PC-3 (cell line): ENCODE measurements around the gene CNBD2. TPM values are rescaled to one million over a fixed set of nuclear protein-coding genes. Genes with fewer than 3 reads are reported as not detected.
A peak's percentile ranks its signal among the peaks of the same experiment; 100 is the strongest.
"Not testable (repeated sequence)": the region's sequence is repeated elsewhere in the genome, so short reads cannot be mapped to it uniquely, and the experiment has no call there.

ENCODE experiments used
- ATAC-seq: fragments of 200-7000 bp; cut with Tn5 transposase; 2 replicates; pipeline ENCODE4 v1.9.1; 2020; ENCODE audit warnings: mild to moderate bottlenecking, moderate library complexity
- BruUV-seq: library from RNA; stranded (reverse); fragments of 400-500 nt; replicated peaks from 2 replicates; lab custom pipeline; 2021; lab: Mats Ljungman, UMichigan
- CTCF ChIA-PET: fragments of 300-600 bp; sonication (Branson Sonifier 250); formaldehyde crosslinking; loops from one replicate; lab custom pipeline; 2022; ENCODE audit warnings: antibody characterized with exemption; lab: Charles Lee
- POLR2A ChIA-PET: fragments of 300-600 bp; sonication (Branson Sonifier 250); formaldehyde crosslinking; loops from one replicate; lab custom pipeline; 2022; ENCODE audit warnings: antibody characterized with exemption; ENCODE audit not compliant: unreplicated experiment; lab: Charles Lee
- DNase-seq: peaks from one replicate; pipeline ENCODE4 v3.0.0-alpha.2; 2015
- H2AFZ ChIP-seq: fragments of 300-600 bp; sonication (generic); 2 replicates; pipeline ENCODE4 v1.6.0; 2016; ENCODE audit warnings: antibody characterized with exemption, low read length
- H3F3A ChIP-seq: fragments of 300-600 bp; sonication (generic); one replicate; pipeline ENCODE4 v1.6.0; 2017; ENCODE audit warnings: antibody characterized with exemption, low read length, control low read depth, mild to moderate bottlenecking; ENCODE audit not compliant: unreplicated experiment
- H3K27ac ChIP-seq: fragments of 300-600 bp; sonication (generic); 2 replicates; pipeline ENCODE4 v1.5.1; 2016; ENCODE audit warnings: mild to moderate bottlenecking, low read length
- H3K27me3 ChIP-seq: fragments of 300-600 bp; sonication (generic); 2 replicates; pipeline ENCODE4 v1.6.1; 2016; ENCODE audit warnings: low read length, mixed read lengths
- H3K36me3 ChIP-seq: fragments of 300-600 bp; sonication (generic); 2 replicates; pipeline ENCODE4 v1.6.1; 2016; ENCODE audit warnings: low read depth, mixed run types, low read length, mixed read lengths
- H3K4me1 ChIP-seq: fragments of 300-600 bp; sonication (generic); 2 replicates; pipeline ENCODE4 v1.5.1; 2016; ENCODE audit warnings: low read length; ENCODE audit not compliant: insufficient read depth
- H3K4me2 ChIP-seq: fragments of 300-600 bp; sonication (generic); 2 replicates; pipeline ENCODE4 v1.6.0; 2016; ENCODE audit warnings: low read length
- H3K4me3 ChIP-seq: fragments of 300-600 bp; sonication (generic); 2 replicates; pipeline ENCODE4 v1.5.1; 2016; ENCODE audit warnings: mild to moderate bottlenecking, low read length, mixed read lengths
- H3K79me2 ChIP-seq: fragments of 300-600 bp; sonication (generic); 2 replicates; pipeline ENCODE4 v1.6.1; 2017; ENCODE audit warnings: low read length, mixed read lengths
- H3K9ac ChIP-seq: fragments of 300-600 bp; sonication (generic); 2 replicates; pipeline ENCODE4 v1.6.0; 2016; ENCODE audit warnings: mild to moderate bottlenecking, low read length
- H3K9me2 ChIP-seq: fragments of 300-600 bp; sonication (generic); replicated peaks from 2 replicates; pipeline ENCODE4 v1.6.1; 2016; ENCODE audit warnings: mixed run types, low read length, mixed read lengths
- H3K9me3 ChIP-seq: fragments of 300-600 bp; sonication (generic); 2 replicates; pipeline ENCODE4 v1.6.1; 2016; ENCODE audit warnings: low read length, mixed read lengths
- H4K20me1 ChIP-seq: fragments of 300-600 bp; sonication (generic); 2 replicates; pipeline ENCODE4 v1.6.1; 2016; ENCODE audit warnings: low read length, mixed read lengths
- CTCF ChIP-seq: fragments of 300-600 bp; sonication (generic); conservative IDR thresholded peaks from 2 replicates; pipeline ENCODE4 v1.5.1; 2017; ENCODE audit warnings: antibody characterized with exemption, low read depth, mild to moderate bottlenecking, low read length
- EZH2 ChIP-seq: fragments of 300-600 bp; sonication (generic); IDR thresholded peaks from one replicate; pipeline ENCODE4 v1.6.1; 2017; ENCODE audit warnings: antibody characterized with exemption, mild to moderate bottlenecking, low read length; ENCODE audit not compliant: unreplicated experiment
- EZH2phosphoT487 ChIP-seq: fragments of 300-600 bp; sonication (generic); IDR thresholded peaks from 2 replicates; pipeline ENCODE4 v1.6.1; 2018; ENCODE audit warnings: mild to moderate bottlenecking, antibody characterized with exemption, low read length, borderline replicate concordance
- intact Hi-C: fragments of 100-400 bp; cut with micrococcal nuclease; formaldehyde crosslinking; loops from 2 replicates; pipeline ENCODE4 v1.9.0; 2023
- total RNA-seq: library from RNA; depleted of rRNA; stranded (reverse); fragments of >200 nt; gene quantifications from 2 replicates; pipeline ENCODE4 v1.2.3, GENCODE V29; 2014

Gene CNBD2
- total RNA-seq, 1 experiment from 2014 or later = 6.6 TPM

- TF ChIP-seq EZH2phosphoT487 (no peak), EZH2 (no peak), CTCF (no peak)
- peaks cover 49% of the 10 kb centered on the region for H4K20me1 ChIP-seq
Measured at GRCh38 chr20:36043441-36043840, 75.1 kb downstream of the CNBD2 start.

GRCh38 chr20:36043892-36044515 is 75.6 kb downstream of the CNBD2 start:
- POLR2A ChIA-PET = interaction anchor here (0.7 kb wide), 1 partner anchor 53 kb away, joined by 3 read pairs; no protein-coding TSS in a partner anchor
- Histone ChIP-seq H3K27ac (no peak overlapping the region), H3K9me2 (no peaks in the 10 kb centered on the region), H3K9ac (no peak overlapping the region), H3K4me2 (no peak overlapping the region), H3K4me1 (peaks cover 9% of the 10 kb centered on the region; the same call in 1 of the 2 replicates), H3K4me3 (no peak overlapping the region), H3K27me3 (no peaks in the 10 kb centered on the region), H3K79me2 (peaks cover 52% of the 10 kb centered on the region), H4K20me1 (peaks cover 55% of the 10 kb centered on the region), H3K36me3 (peaks cover 13% of the 10 kb centered on the region), H3K9me3 (no peaks in the 10 kb centered on the region), H3F3A (peaks cover 6% of the 10 kb centered on the region), H2AFZ (no peak overlapping the region)
- intact Hi-C loops = loop anchor here (1.0 kb wide), 1 partner anchor 9 kb away; no protein-coding TSS in a partner anchor
- ATAC-seq (peak; percentile 34; the same call in 1 of the 2 replicates), DNase-seq (no peak)
- no TSS peak for BruUV-seq
- CTCF ChIA-PET = interaction anchor here (0.6 kb wide), 1 partner anchor 92 kb away, joined by 4 read pairs; no protein-coding TSS in a partner anchor
- TF ChIP-seq CTCF = no peak
- TF ChIP-seq EZH2phosphoT487 = no peak
- no peak for TF ChIP-seq EZH2

More at GRCh38 chr20:36043441-36043840, 75.1 kb downstream of the CNBD2 start:
- no peak overlapping the region for H3K27ac ChIP-seq
- peaks cover 46% of the 10 kb centered on the region for H3K79me2 ChIP-seq
- H3K9ac ChIP-seq = no peak overlapping the region
- no TSS peak for BruUV-seq
- CTCF ChIA-PET = interaction anchor here (0.6 kb wide), 1 partner anchor 92 kb away, joined by 4 read pairs; no protein-coding TSS in a partner anchor
- intact Hi-C loops = no loop called here
- DNase-seq = peak; percentile 33
- H3K9me3 ChIP-seq = no peaks in the 10 kb centered on the region
- POLR2A ChIA-PET = no interaction called here
- H3K4me3 ChIP-seq = no peak overlapping the region
- 0 out of 2 replicates have a peak, but pooled peaks have one; percentile 20 for ATAC-seq
- H3K36me3 ChIP-seq = peaks cover 10% of the 10 kb centered on the region
- H3F3A ChIP-seq = peaks cover 6% of the 10 kb centered on the region
- no peak overlapping the region for H2AFZ ChIP-seq
- no peaks in the 10 kb centered on the region for H3K27me3 ChIP-seq
- no peak overlapping the region for H3K4me2 ChIP-seq
- H3K4me1 ChIP-seq = peaks cover 9% of the 10 kb centered on the region; the same call in 1 of the 2 replicates
- no peaks in the 10 kb centered on the region for H3K9me2 ChIP-seq

GRCh38 chr20:36045373-36045714 is 77.0 kb downstream of the CNBD2 start:
- Histone ChIP-seq H3K27me3 (no peaks in the 10 kb centered on the region), H3K4me2 (no peak overlapping the region), H3K36me3 (peaks cover 13% of the 10 kb centered on the region), H3K27ac (no peak overlapping the region), H3K9me3 (no peaks in the 10 kb centered on the region), H3K79me2 (peaks cover 65% of the 10 kb centered on the region), H3K4me1 (peaks cover 9% of the 10 kb centered on the region; the same call in 1 of the 2 replicates), H3K4me3 (no peak overlapping the region), H3F3A (peaks cover 6% of the 10 kb centered on the region), H2AFZ (no peak overlapping the region), H4K20me1 (peaks cover 57% of the 10 kb centered on the region), H3K9me2 (no peaks in the 10 kb centered on the region), H3K9ac (no peak overlapping the region)
- CTCF ChIA-PET = no interaction called here
- peak; percentile 18; the same call in 1 of the 2 replicates for ATAC-seq
- POLR2A ChIA-PET = interaction anchor here (0.5 to 0.7 kb wide), 2 partner anchors 33 to 43 kb away, joined by 5 to 9 read pairs; no protein-coding TSS in a partner anchor
- intact Hi-C loops = no loop called here
- DNase-seq = no peak
- TF ChIP-seq EZH2 (no peak), EZH2phosphoT487 (no peak), CTCF (no peak)
- BruUV-seq = no TSS peak

- H3K9ac ChIP-seq, intact Hi-C loops, DNase-seq, H3K27ac ChIP-seq, H3F3A ChIP-seq, H2AFZ ChIP-seq, H3K27me3 ChIP-seq, CTCF ChIA-PET, ATAC-seq, BruUV-seq, H3K9me3 ChIP-seq, H3K9me2 ChIP-seq: not testable (repeated sequence)
- Histone ChIP-seq H4K20me1 (peaks cover 57% of the 10 kb centered on the region), H3K4me1 (peaks cover 12% of the 10 kb centered on the region), H3K4me3 (peak overlapping the region; percentile 10; the same call in 1 of the 2 replicates), H3K36me3 (peaks cover 13% of the 10 kb centered on the region), H3K4me2 (peak overlapping the region; percentile 25; the same call in 1 of the 2 replicates), H3K79me2 (peaks cover 73% of the 10 kb centered on the region)
- POLR2A ChIA-PET = interaction anchor here (0.7 kb wide), 1 partner anchor 1146 kb away, joined by 5 read pairs; no protein-coding TSS in a partner anchor
Measured at GRCh38 chr20:36046073-36046798, 77.8 kb downstream of the CNBD2 start.
